NCI-H526 (cell line): ENCODE data around the gene ADAMTS1.
"Not testable (repeated sequence)": the region's sequence is repeated elsewhere in the genome, so short reads cannot be mapped to it uniquely, and the experiment has no call there.

Experiments used
- DNase-seq, 2 experiments: peaks; one replicate each; lab custom pipeline; 2025; lab: John Stamatoyannopoulos, UW

ADAMTS1 gene

GRCh38 chr21:26845066-26845758 is at the start of gene ADAMTS1:
Gene ADAMTS1, minus strand, starts transcription at chr21:26845409. Its CDS starts 455 bp downstream, at chr21:26844954.
- peak in 1 of 2 experiments; percentile 11 for DNase-seq

GRCh38 chr21:26892151-26892550 is 46.9 kb upstream of the ADAMTS1 start:
- DNase-seq, result no peak

- DNase-seq, result no peak
These were observed 43.7 kb upstream of the ADAMTS1 start for GRCh38 chr21:26888931-26889330.

GRCh38 chr21:26888256-26888655 is 43.0 kb upstream of the ADAMTS1 start:
- no peak for DNase-seq

- no peak for DNase-seq
These were observed 42.0 kb upstream of the ADAMTS1 start for GRCh38 chr21:26887251-26887650.

- no peak for DNase-seq
These were observed 39.2 kb upstream of the ADAMTS1 start for GRCh38 chr21:26884436-26884835.

GRCh38 chr21:26883768-26884167 is 38.6 kb upstream of the ADAMTS1 start:
- DNase-seq, result no peak

GRCh38 chr21:26881504-26882228 is 36.5 kb upstream of the ADAMTS1 start:
- no peak for DNase-seq

GRCh38 chr21:26877018-26877417 is 31.8 kb upstream of the ADAMTS1 start:
- no peak for DNase-seq

- DNase-seq, result no peak
These were observed 29.1 kb upstream of the ADAMTS1 start for GRCh38 chr21:26874347-26874746.

- no peak for DNase-seq
These were observed 20.6 kb upstream of the ADAMTS1 start for GRCh38 chr21:26865857-26866256.

GRCh38 chr21:26856871-26857350 is 11.7 kb upstream of the ADAMTS1 start:
- not testable (repeated sequence) for DNase-seq

GRCh38 chr21:26854695-26855094 is 9.5 kb upstream of the ADAMTS1 start:
- DNase-seq, result not testable (repeated sequence)

- no peak for DNase-seq
These were observed 7.2 kb upstream of the ADAMTS1 start for GRCh38 chr21:26852423-26852822.

- DNase-seq, result no peak
These were observed 6.1 kb upstream of the ADAMTS1 start for GRCh38 chr21:26851109-26851944.

- DNase-seq, result peak in 1 of 2 experiments; percentile 41
These were observed 5.0 kb upstream of the ADAMTS1 start for GRCh38 chr21:26850116-26850643.

GRCh38 chr21:26849428-26850115 is 4.4 kb upstream of the ADAMTS1 start:
- peak in 1 of 2 experiments; percentile 30 for DNase-seq

GRCh38 chr21:26847921-26848320 is 2.7 kb upstream of the ADAMTS1 start:
- DNase-seq, result no peak

GRCh38 chr21:26847002-26847401 is 1.8 kb upstream of the ADAMTS1 start:
- DNase-seq, result no peak

GRCh38 chr21:26846036-26846931 is 1.1 kb upstream of the ADAMTS1 start:
- DNase-seq, result peak in 1 of 2 experiments; percentile 19

- peak in 1 of 2 experiments; percentile 19 for DNase-seq
These were observed 488 bp upstream of the ADAMTS1 start for GRCh38 chr21:26845759-26846035.
